ENCODE measurements around the gene ACE. TPM values are rescaled to one million over a fixed set of nuclear protein-coding genes. Genes with fewer than 3 reads are reported as not detected.

The ACE gene
- total and polyA plus RNA-seq, 12 donors, result 2.0 to 25.8 (median 12.0) TPM

GRCh38 chr17:63542942-63543821 is 66.3 kb downstream of the ACE start:
- 65 to 67% methylated on average over 15 of the region's 15 CpGs for WGBS, 2 donors
- intact Hi-C loops (cut with DNase I), result loop anchor here in 1 of 10 donors (10.0 kb wide), 1 partner anchor 48 kb away; no protein-coding TSS in a partner anchor
- H3K4me1 ChIP-seq, result peaks cover 0 to 5% (median 3%) of the 10 kb centered on the region in 9 donors
- peaks cover 0 to 19% (median 16%) of the 10 kb centered on the region in 7 donors for H3K27me3 ChIP-seq
- DNase-seq (no peak), ATAC-seq (no peak)
- H3K4me3 ChIP-seq, result no peak overlapping the region
- no peaks in the 10 kb centered on the region for H3K36me3 ChIP-seq
- TF ChIP-seq, protein P1, sequence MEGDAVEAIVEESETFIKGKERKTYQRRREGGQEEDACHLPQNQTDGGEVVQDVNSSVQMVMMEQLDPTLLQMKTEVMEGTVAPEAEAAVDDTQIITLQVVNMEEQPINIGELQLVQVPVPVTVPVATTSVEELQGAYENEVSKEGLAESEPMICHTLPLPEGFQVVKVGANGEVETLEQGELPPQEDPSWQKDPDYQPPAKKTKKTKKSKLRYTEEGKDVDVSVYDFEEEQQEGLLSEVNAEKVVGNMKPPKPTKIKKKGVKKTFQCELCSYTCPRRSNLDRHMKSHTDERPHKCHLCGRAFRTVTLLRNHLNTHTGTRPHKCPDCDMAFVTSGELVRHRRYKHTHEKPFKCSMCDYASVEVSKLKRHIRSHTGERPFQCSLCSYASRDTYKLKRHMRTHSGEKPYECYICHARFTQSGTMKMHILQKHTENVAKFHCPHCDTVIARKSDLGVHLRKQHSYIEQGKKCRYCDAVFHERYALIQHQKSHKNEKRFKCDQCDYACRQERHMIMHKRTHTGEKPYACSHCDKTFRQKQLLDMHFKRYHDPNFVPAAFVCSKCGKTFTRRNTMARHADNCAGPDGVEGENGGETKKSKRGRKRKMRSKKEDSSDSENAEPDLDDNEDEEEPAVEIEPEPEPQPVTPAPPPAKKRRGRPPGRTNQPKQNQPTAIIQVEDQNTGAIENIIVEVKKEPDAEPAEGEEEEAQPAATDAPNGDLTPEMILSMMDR (IDR thresholded peaks at IDR 0.05), result no peak
- H3K27ac ChIP-seq, result no peak overlapping the region
- H3K9me3 ChIP-seq, result no peaks in the 10 kb centered on the region

DNA sequence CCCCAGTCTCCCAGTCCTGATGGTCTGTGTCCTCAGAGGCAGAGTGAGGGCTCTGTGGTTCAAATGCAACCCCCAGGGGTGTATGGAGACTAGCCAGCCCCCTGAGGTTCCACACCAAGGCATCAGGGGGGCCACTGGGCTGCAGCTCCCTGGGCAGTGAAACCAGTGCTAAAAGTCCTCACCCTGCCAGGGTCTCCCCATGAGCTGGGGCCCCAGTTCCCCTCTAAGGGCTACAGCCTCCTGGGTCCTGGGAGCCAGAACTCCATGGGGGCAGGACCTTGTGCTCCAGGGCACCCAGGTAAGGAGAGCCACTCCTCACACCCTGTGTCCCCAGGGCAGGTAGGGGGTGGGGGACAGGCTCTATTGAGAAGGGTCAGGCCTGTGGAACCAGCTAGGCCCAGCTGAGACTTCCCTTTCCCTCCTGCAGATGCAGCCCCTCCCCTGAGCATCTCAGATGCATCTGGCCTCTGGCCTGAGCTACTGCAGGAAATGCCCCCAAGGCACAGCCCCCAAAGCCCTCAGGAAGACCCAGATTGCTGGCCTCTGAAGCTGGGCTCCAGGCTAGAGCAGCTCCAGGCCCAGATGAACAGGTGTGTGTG is 67.1 kb downstream of the ACE start:
- peaks cover 0 to 12% (median 8%) of the 10 kb centered on the region in 7 donors for H3K27me3 ChIP-seq
- intact Hi-C loops (cut with DNase I), result loop anchor here in 1 of 10 donors (10.0 kb wide), 1 partner anchor 49 kb away; no protein-coding TSS in a partner anchor
- no peaks in the 10 kb centered on the region for H3K36me3 ChIP-seq
- TF ChIP-seq, protein P1 (IDR thresholded peaks at IDR 0.05), result no peak
- no peak overlapping the region for H3K27ac ChIP-seq
- H3K4me3 ChIP-seq, result no peak overlapping the region
- H3K9me3 ChIP-seq, result no peaks in the 10 kb centered on the region
- DNase-seq (no peak), ATAC-seq (no peak)
- peaks cover 0 to under 1% (median 0%) of the 10 kb centered on the region in 9 donors for H3K4me1 ChIP-seq

DNA sequence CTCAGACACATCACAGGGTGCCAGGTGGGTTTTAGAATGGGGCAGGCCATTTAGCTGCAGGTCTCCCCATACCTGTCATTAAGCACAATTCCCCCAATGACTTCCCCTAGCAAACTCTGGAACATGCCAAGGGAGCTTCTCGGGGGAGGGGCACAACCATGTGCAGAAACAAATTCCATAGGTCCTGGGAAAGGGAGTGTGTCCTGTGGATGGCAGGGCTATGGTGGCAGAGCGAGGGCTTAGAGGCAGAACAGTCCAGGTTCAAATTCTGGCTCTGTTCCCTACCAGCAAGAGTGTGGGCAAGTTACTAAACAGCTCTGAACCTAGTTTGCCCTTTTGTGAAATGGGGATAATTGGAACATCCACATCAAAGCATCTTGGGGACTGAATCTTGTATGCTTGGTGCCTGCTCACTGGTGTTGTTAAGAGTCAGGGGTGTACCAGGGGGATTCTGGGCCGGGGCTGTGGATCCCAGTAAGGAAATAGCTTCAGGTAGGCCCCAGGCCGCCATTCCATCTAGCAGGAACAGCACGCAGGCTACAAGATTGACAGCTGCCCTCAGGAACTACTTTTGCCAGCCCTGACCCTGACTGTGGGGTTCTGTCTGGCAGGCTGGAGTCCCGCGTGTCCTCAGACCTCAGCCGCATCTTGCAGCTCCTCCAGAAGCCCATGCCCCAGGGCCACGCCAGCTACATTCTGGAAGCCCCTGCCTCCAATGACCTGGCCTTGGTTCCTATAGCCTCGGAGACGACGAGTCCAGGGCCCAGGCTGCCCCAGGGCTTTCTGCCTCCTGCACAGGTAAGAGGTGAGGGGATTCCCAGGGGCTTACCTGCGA is 67.8 kb downstream of the ACE start:
- no peak for ATAC-seq
- TF ChIP-seq, protein P1 (IDR thresholded peaks at IDR 0.05), result no peak
- Histone ChIP-seq H3K27me3 (peaks cover 0 to 4% (median under 1%) of the 10 kb centered on the region in 7 donors), H3K4me1 (peaks cover 0 to 9% (median 6%) of the 10 kb centered on the region in 9 donors), H3K9me3 (no peaks in the 10 kb centered on the region), H3K27ac (no peak overlapping the region), H3K4me3 (no peak overlapping the region), H3K36me3 (no peaks in the 10 kb centered on the region)
- intact Hi-C loops (cut with DNase I), result loop anchor here in 1 of 10 donors (10.0 kb wide), 1 partner anchor 50 kb away; no protein-coding TSS in a partner anchor
- no peak for DNase-seq
- 90 to 91% methylated on average over 13 of the region's 13 CpGs for WGBS, 2 donors
